GM12875 (cell line): ENCODE data around the gene SMTN.

ENCODE experiments used
- H3K4me3 ChIP-seq: one replicate; pipeline ENCODE4 v1.5.1; 2011; ENCODE audit warnings: low read depth, low read length, control low read depth
- CTCF ChIP-seq: IDR thresholded peaks from 2 replicates; pipeline ENCODE4 v1.5.1; 2011; ENCODE audit warnings: low read depth, mild to moderate bottlenecking, control low read depth, inconsistent platforms, low read length, moderate library complexity, borderline replicate concordance; ENCODE audit not compliant: insufficient read depth

Gene SMTN

GRCh38 chr22:31135706-31136105 is 54.6 kb downstream of the SMTN start:
- TF ChIP-seq CTCF, result no peak
- H3K4me3 ChIP-seq, result no peak overlapping the region

GRCh38 chr22:31136155-31136554 is 55.0 kb downstream of the SMTN start:
- no peak overlapping the region for H3K4me3 ChIP-seq
- no peak for TF ChIP-seq CTCF

GRCh38 chr22:31136711-31137110 is 55.6 kb downstream of the SMTN start:
- TF ChIP-seq CTCF, result no peak
- H3K4me3 ChIP-seq, result no peak overlapping the region

GRCh38 chr22:31137721-31138120 is 56.6 kb downstream of the SMTN start:
- TF ChIP-seq CTCF, result no peak

GRCh38 chr22:31138126-31138525 is 57.0 kb downstream of the SMTN start:
- no peak for TF ChIP-seq CTCF
- no peak overlapping the region for H3K4me3 ChIP-seq

More at GRCh38 chr22:31137721-31138120, 56.6 kb downstream of the SMTN start:
- H3K4me3 ChIP-seq, result no peak overlapping the region

- no peak overlapping the region for H3K4me3 ChIP-seq
- no peak for TF ChIP-seq CTCF
These were observed 57.9 kb downstream of the SMTN start for GRCh38 chr22:31139066-31139465.

GRCh38 chr22:31139866-31140716 is 59.0 kb downstream of the SMTN start, which contains the start of gene PLA2G3:
Gene PLA2G3 (minus strand): TSS chr22:31140508. CDS start chr22:31140354, 154 bp downstream.
- no peak for TF ChIP-seq CTCF
- no peak within 1 kb of the TSS for H3K4me3 ChIP-seq
